Body of pancreas (tissue), 4 donors: ENCODE results near the gene HAUS3. TPM values are rescaled to one million over a fixed set of nuclear protein-coding genes. Genes with fewer than 3 reads are reported as not detected.

Experiments
- ATAC-seq: fragments of 150-250 bp; one replicate; pipeline ENCODE4 v1.9.1; 2016
- DNase-seq, 4 donors: peaks; one replicate each; pipeline ENCODE4 v3.0.0-alpha.2; 2019
- H3K27ac ChIP-seq, 4 donors: fragments of 200-600 bp; sonication (generic); 1 replicate in 3 of 4; 2 replicates in 1 of 4; pipeline versions ENCODE4 v1.5.1 to v1.6.1; 2016 to 2019; ENCODE audit warnings: mild to moderate bottlenecking in 1 of 4, mixed read lengths in 1 of 4, moderate library complexity in 1 of 4
- H3K27me3 ChIP-seq, 2 donors: fragments of 200-600 bp; sonication (generic); one replicate each; pipeline ENCODE4 v1.6.0; 2016; ENCODE audit warnings: mild to moderate bottlenecking in 1 of 2
- H3K36me3 ChIP-seq, 2 donors: fragments of 200-600 bp; sonication (generic); replicated peaks in 1 of 2; 2 replicates each; pipeline ENCODE4 v1.5.1; 2016; ENCODE audit warnings: low read depth in 2 of 2; ENCODE audit not compliant: insufficient read depth in 1 of 2
- H3K4me1 ChIP-seq: fragments of 200-600 bp; sonication (generic); one replicate; pipeline ENCODE4 v1.6.0; 2016
- H3K4me3 ChIP-seq, 2 donors: fragments of 200-600 bp; sonication (generic); 1 replicate in 1 of 2; 2 replicates in 1 of 2; pipeline ENCODE4 v1.5.1; 2016 to 2019
- H3K9me3 ChIP-seq, 3 donors: fragments of 200-600 bp; sonication (generic); 1 replicate in 2 of 3; 2 replicates in 1 of 3; pipeline ENCODE4 v1.5.1; 2016
- POLR2A ChIP-seq, 3 donors: fragments of 450-650 bp; IDR thresholded peaks; one replicate each; pipeline ENCODE4 v1.6.1; 2016; ENCODE audit warnings: antibody characterized with exemption in 3 of 3, mild to moderate bottlenecking in 2 of 3
- WGBS, 2 donors: methylation state at CpG; one replicate each; pipeline ENCODE4 v1.1.5; 2017; 5-methylcytosine and 5-hydroxymethylcytosine counted together
- intact Hi-C: fragments of 100-400 bp; cut with DNase I; formaldehyde crosslinking; loops from one replicate; pipeline ENCODE4 v1.15.1; 2023
- small RNA-seq: library from RNA; depleted of rRNA; stranded (forward); fragments of <200 nt; gene quantifications from one replicate; pipeline ENCODE3, GENCODE V24; 2016
- total RNA-seq, 2 donors: library from RNA; depleted of rRNA; stranded (reverse); fragments of >200 nt; gene quantifications; one replicate each; pipeline ENCODE4 v1.1.0, GENCODE V29; 2016
- TF ChIP-seq, protein P1 (sequence below), 7 experiments: fragments of 450-650 bp in 4 of 7; fragments of 200-600 bp in 3 of 7; sonication (generic) in 3 of 7; IDR thresholded peaks; one replicate each; pipeline ENCODE4 v1.5.1; 2016 to 2019; ENCODE audit warnings: antibody characterized with exemption in 7 of 7

The HAUS3 gene
- total RNA-seq, 2 donors from 2014 or later: 7.3 to 11.9 TPM

DNA sequence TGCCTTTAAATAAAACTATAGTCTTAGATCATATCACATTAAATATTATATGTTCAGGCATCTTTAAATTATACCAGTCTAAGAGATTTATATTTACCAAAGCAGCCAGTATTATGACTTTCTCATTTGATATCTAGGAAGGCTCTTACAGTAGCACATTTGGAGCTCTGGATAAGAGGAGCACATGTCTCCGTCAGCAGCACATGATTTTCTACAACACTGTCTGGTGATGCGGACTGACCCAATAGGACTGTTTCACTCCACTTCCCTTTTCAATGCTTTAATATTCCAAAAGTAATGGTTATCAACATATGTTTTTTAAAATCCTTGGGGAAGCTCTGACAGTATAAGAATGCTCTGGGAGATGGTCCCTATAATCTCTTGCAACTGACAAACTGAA is 61.5 kb downstream of the HAUS3 start:
- Histone ChIP-seq H3K9me3 (no peaks in the 10 kb centered on the region), H3K27ac (no peak overlapping the region), H3K27me3 (no peaks in the 10 kb centered on the region), H3K4me3 (no peak overlapping the region), H3K4me1 (no peaks in the 10 kb centered on the region), H3K36me3 (no peaks in the 10 kb centered on the region)
- 85 to 100% methylated on average over 2 of the region's 2 CpGs for WGBS, 2 donors
- ATAC-seq: no peak
- DNase-seq: no peak
- intact Hi-C loops: no loop called here
- TF ChIP-seq POLR2A (IDR thresholded peaks at IDR 0.05): no peak
- TF ChIP-seq, protein P1, sequence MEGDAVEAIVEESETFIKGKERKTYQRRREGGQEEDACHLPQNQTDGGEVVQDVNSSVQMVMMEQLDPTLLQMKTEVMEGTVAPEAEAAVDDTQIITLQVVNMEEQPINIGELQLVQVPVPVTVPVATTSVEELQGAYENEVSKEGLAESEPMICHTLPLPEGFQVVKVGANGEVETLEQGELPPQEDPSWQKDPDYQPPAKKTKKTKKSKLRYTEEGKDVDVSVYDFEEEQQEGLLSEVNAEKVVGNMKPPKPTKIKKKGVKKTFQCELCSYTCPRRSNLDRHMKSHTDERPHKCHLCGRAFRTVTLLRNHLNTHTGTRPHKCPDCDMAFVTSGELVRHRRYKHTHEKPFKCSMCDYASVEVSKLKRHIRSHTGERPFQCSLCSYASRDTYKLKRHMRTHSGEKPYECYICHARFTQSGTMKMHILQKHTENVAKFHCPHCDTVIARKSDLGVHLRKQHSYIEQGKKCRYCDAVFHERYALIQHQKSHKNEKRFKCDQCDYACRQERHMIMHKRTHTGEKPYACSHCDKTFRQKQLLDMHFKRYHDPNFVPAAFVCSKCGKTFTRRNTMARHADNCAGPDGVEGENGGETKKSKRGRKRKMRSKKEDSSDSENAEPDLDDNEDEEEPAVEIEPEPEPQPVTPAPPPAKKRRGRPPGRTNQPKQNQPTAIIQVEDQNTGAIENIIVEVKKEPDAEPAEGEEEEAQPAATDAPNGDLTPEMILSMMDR (IDR thresholded peaks at IDR 0.05): no peak

DNA sequence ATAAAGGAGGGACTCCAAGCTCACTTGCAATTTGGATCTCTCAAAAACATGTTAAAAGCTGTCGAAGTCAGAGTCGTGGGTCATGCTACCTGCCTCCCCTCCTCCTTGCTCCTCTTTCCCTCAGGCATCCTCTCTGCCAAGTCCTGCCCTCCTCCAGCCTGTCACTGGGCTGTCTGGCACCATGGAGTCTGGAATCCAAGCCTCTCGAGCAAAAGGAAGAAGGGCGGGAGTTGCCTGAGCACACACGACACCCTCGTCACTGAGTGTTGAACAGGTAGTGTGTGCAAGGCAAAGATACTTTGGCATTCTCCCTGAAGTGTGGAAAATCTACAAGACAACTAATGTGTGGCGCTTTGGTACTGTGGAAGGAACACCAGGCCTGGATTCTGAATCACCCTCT is 62.2 kb downstream of the HAUS3 start:
- DNase-seq: no peak
- intact Hi-C loops: no loop called here
- H3K9me3 ChIP-seq: no peaks in the 10 kb centered on the region
- H3K4me1 ChIP-seq: no peaks in the 10 kb centered on the region
- no peaks in the 10 kb centered on the region for H3K27me3 ChIP-seq
- WGBS, 2 donors: 80 to 88% methylated on average over 7 of the region's 7 CpGs
- H3K4me3 ChIP-seq: no peak overlapping the region
- TF ChIP-seq, protein P1 (IDR thresholded peaks at IDR 0.05): no peak
- no peak for TF ChIP-seq POLR2A (IDR thresholded peaks at IDR 0.05)
- no peak overlapping the region for H3K27ac ChIP-seq
- H3K36me3 ChIP-seq: no peaks in the 10 kb centered on the region
- no peak for ATAC-seq

DNA sequence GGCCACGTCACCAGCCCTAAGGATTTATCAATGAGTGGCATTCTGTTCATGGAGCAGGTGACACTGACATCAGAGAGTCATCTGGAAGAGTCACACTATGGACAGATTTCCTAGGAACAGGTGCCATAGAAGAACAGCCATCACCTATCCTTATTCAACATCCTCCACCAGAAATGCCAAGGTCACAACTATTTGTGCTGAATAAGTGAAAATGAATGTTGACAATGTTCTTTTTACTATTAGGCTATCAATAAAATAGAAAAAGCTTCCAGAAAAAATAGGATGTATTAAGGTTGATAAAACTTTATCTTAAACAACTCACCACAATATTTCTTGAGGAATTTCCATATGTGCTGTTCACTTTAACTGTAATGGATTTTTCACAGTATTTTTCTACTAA is 62.9 kb downstream of the HAUS3 start:
- Histone ChIP-seq H3K9me3 (no peaks in the 10 kb centered on the region), H3K4me3 (no peak overlapping the region), H3K27ac (no peak overlapping the region), H3K4me1 (no peaks in the 10 kb centered on the region), H3K27me3 (no peaks in the 10 kb centered on the region), H3K36me3 (no peaks in the 10 kb centered on the region)
- intact Hi-C loops: no loop called here
- DNase-seq: no peak
- no peak for TF ChIP-seq POLR2A (IDR thresholded peaks at IDR 0.05)
- TF ChIP-seq, protein P1 (IDR thresholded peaks at IDR 0.05): no peak
- WGBS, 2 donors: 80 to 100% methylated on average over 1 of the region's 1 CpG
- ATAC-seq: no peak

Small RNA genes within 50 kb of the gene (small RNA-seq; reads per million reads assigned to genes)
- not detected for gene COX6B1P5

Other genes starting within 250 kb of the HAUS3 start
- 10 to 100 TPM; 19.7 to 74.5 TPM for gene NELFA, start 233.1 kb downstream of the HAUS3 start, total RNA-seq
- gene NAT8L, start 182.8 kb downstream of the HAUS3 start, total RNA-seq: 10 to 100 TPM in 1 of 2 donors, 1 to 10 TPM in 1; 3.6 to 18.8 TPM
- 1 to 10 TPM; 4.9 to 5.9 TPM for gene POLN, start within 50 bp of the HAUS3 start, total RNA-seq
- 10 to 100 TPM; 40.7 to 45.5 TPM for gene MXD4, start 20.0 kb upstream of the HAUS3 start, total RNA-seq
- 10 to 100 TPM in 1 of 2 donors, 1 to 10 TPM in 1; 5.7 to 16.8 TPM for gene ZFYVE28, start 176.5 kb upstream of the HAUS3 start, total RNA-seq
- not detected for gene CFAP99, start 176.8 kb upstream of the HAUS3 start, total RNA-seq
- gene RNF4, start 227.0 kb upstream of the HAUS3 start, total RNA-seq: 10 to 100 TPM; 29.0 to 29.3 TPM